ENCODE measurements around the gene RASD1. TPM values are rescaled to one million over a fixed set of nuclear protein-coding genes. Genes with fewer than 3 reads are reported as not detected.

Gene RASD1
- total and polyA plus RNA-seq, 4 donors, result 0.89 to 46.7 (median 14.7) TPM

DNA sequence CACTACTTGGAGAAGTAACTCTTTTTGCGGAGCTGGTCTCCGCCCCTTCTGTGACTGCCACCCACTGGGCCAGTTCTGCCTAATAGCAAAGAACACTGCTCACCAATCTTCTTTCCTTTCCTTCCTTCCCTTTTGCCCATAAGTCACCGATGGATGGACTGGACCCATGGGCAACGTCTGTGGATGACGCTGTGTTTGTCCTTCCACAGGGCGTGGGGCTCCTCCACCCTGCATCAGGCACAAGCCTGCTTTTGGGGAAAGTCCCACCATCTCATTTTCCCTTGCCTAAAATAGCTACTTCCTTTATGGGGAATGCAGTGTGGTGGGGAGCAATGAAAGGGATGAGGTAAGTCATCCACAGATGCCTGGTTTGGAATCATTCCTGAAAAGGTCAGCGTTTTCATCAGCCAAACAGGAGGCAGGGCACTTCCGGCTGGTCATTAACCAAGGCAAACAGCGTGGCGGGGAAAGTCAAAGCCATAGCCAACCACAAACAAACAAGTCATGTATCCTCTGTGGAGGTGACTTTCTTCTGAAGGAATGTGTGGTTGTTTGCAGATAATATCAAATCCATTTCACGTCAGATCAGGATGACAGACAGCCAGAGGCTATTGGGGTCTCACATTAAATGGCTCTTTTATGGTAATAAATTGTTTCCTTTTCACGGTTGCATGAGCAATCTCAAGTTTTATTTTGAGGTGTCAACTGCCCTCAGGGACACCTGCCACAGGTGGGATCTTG, 50.1 kb downstream of the RASD1 start (continued):
- TF ChIP-seq, protein P1, sequence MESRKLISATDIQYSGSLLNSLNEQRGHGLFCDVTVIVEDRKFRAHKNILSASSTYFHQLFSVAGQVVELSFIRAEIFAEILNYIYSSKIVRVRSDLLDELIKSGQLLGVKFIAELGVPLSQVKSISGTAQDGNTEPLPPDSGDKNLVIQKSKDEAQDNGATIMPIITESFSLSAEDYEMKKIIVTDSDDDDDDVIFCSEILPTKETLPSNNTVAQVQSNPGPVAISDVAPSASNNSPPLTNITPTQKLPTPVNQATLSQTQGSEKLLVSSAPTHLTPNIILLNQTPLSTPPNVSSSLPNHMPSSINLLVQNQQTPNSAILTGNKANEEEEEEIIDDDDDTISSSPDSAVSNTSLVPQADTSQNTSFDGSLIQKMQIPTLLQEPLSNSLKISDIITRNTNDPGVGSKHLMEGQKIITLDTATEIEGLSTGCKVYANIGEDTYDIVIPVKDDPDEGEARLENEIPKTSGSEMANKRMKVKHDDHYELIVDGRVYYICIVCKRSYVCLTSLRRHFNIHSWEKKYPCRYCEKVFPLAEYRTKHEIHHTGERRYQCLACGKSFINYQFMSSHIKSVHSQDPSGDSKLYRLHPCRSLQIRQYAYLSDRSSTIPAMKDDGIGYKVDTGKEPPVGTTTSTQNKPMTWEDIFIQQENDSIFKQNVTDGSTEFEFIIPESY (IDR thresholded peaks at IDR 0.05), result peak; percentile 75
- TF ChIP-seq NR2F2 (IDR thresholded peaks at IDR 0.05) (peak; percentile 56), SP1 (IDR thresholded peaks at IDR 0.05) (peak; percentile 87), HNF4A (conservative IDR thresholded peaks at IDR 0.05) (peak; percentile 67 to 78), HNF4G (IDR thresholded peaks at IDR 0.05) (peak; percentile 44)

DNA sequence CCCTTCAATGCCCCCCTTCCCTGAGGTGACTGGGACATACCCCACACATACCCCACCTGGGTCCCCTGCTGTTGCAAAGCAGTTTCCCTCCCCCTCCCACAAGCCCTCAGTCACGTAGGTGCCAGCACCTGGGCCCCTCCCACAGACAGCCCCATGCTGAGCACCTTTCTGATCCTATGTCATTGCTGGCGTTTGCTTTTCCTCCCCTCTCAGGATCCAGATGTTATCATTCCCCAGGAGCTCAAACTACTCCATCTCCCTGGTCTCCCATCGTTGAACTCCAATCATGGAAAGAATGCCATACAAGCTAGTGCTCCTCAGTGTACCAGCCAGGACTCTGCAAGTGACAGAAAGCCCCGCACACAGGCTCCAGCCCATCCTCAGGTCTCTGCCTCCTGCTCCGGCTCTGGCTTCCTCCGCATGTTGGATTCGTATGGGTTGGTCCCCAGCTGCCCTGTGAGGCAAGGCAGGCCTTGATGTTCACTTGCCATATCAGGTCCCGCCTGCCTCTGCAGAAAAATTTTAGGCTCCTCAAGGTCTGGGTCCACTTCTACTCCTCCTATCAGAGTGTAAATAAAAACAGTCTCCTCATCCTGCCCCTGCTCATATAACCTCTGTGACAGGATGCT, 50.8 kb downstream of the RASD1 start:
- Histone ChIP-seq H3K4me3 (ENCODE audit: low read depth in 1 of 3, low read length in 3 of 3) (no peak overlapping the region), H3K27me3 (ENCODE audit: control insufficient read depth in 4 of 4, insufficient read depth in 4 of 4, low read length in 3 of 4) (no peaks in the 10 kb centered on the region), H3K9me3 (ENCODE audit: control insufficient read depth in 4 of 4, low read length in 3 of 4) (no peaks in the 10 kb centered on the region), H3K36me3 (ENCODE audit: control insufficient read depth in 4 of 4, insufficient read depth in 3 of 4, low read depth in 1 of 4, low read length in 3 of 4) (no peaks in the 10 kb centered on the region), H3K27ac (ENCODE audit: low read depth in 1 of 2, low read length in 2 of 2) (peak overlapping the region; percentile 84 to 95), H3K9ac (ENCODE audit: low read depth in 1 of 2, low read length in 2 of 2) (no peak overlapping the region), H3K4me1 (ENCODE audit: control insufficient read depth in 4 of 4, insufficient read depth in 4 of 4, low read length in 3 of 4) (peaks cover 10 to 34% (median 20%) of the 10 kb centered on the region in 4 donors)
- WGBS, result 84% methylated on average over 8 of the region's 8 CpGs
- no peak for DNase-seq (ENCODE audit: low spot score)
- TF ChIP-seq GABPA (IDR thresholded peaks at IDR 0.05 in 1 of 2, conservative IDR thresholded peaks at IDR 0.05 in 1 of 2), result no peak
- TF ChIP-seq RXRA (IDR thresholded peaks at IDR 0.05), result no peak
- TF ChIP-seq, protein P2, sequence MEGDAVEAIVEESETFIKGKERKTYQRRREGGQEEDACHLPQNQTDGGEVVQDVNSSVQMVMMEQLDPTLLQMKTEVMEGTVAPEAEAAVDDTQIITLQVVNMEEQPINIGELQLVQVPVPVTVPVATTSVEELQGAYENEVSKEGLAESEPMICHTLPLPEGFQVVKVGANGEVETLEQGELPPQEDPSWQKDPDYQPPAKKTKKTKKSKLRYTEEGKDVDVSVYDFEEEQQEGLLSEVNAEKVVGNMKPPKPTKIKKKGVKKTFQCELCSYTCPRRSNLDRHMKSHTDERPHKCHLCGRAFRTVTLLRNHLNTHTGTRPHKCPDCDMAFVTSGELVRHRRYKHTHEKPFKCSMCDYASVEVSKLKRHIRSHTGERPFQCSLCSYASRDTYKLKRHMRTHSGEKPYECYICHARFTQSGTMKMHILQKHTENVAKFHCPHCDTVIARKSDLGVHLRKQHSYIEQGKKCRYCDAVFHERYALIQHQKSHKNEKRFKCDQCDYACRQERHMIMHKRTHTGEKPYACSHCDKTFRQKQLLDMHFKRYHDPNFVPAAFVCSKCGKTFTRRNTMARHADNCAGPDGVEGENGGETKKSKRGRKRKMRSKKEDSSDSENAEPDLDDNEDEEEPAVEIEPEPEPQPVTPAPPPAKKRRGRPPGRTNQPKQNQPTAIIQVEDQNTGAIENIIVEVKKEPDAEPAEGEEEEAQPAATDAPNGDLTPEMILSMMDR (IDR thresholded peaks at IDR 0.05; ENCODE audit: low read depth, low read length, missing input control), result no peak
- TF ChIP-seq HNF4A (conservative IDR thresholded peaks at IDR 0.05), result no peak
- TF ChIP-seq RAD21 (IDR thresholded peaks at IDR 0.05), result no peak
- no peak for TF ChIP-seq FOXA1 (IDR thresholded peaks at IDR 0.05)
- TF ChIP-seq SP1 (IDR thresholded peaks at IDR 0.05), result no peak

Small RNA genes lying within 50 kb of the gene (small RNA-seq; reads per million reads assigned to genes)
- not detected for gene RF00019

Other genes with a start within 250 kb of the RASD1 start
- gene COPS3, start 215.1 kb downstream of the RASD1 start, total RNA-seq, result 10 to 100 TPM; 35.3 to 77.3 TPM
- 10 to 100 TPM; 24.6 to 25.1 TPM for gene COPS3, start 215.1 kb downstream of the RASD1 start, polyA plus RNA-seq
- gene NT5M, start 193.0 kb downstream of the RASD1 start, total RNA-seq, result 1 to 10 TPM in 1 of 2 donors, under 1 TPM in 1; 0.42 to 7.9 TPM
- gene NT5M, start 193.0 kb downstream of the RASD1 start, polyA plus RNA-seq, result under 1 TPM; 0.51 to 0.80 TPM
- 1 to 10 TPM; 8.4 to 9.2 TPM for gene MED9, start 19.4 kb downstream of the RASD1 start, total RNA-seq
- gene MED9, start 19.4 kb downstream of the RASD1 start, polyA plus RNA-seq, result 10 to 100 TPM in 1 of 2 donors, 1 to 10 TPM in 1; 6.4 to 12.5 TPM
- gene PEMT, start 95.3 kb upstream of the RASD1 start, total RNA-seq, result 100 to 1,000 TPM in 1 of 2 donors, 10 to 100 TPM in 1; 64.6 to 180 TPM
- gene PEMT, start 95.3 kb upstream of the RASD1 start, polyA plus RNA-seq, result 100 to 1,000 TPM; 189 to 211 TPM
- gene RAI1, start 185.1 kb upstream of the RASD1 start, total RNA-seq, result 1 to 10 TPM; 5.8 to 7.6 TPM
- gene RAI1, start 185.1 kb upstream of the RASD1 start, polyA plus RNA-seq, result 1 to 10 TPM in 1 of 2 donors, under 1 TPM in 1; 0.57 to 4.7 TPM

All from liver (tissue), 10 donors.